HEK293 (cell line): ENCODE results near the gene TNFAIP8.
"Not testable (repeated sequence)": the region's sequence is repeated elsewhere in the genome, so short reads cannot be mapped to it uniquely, and the experiment has no call there.

ENCODE experiments used
- HOXA7 ChIP-seq: sonication (generic); formaldehyde crosslinking; IDR thresholded peaks from 2 replicates; pipeline ENCODE4 v1.8.1; 2022; ENCODE audit warnings: missing genetic modification reagents, borderline replicate concordance
- TF ChIP-seq, protein P1 (sequence below): fragments of 450-650 bp; formaldehyde crosslinking; IDR thresholded peaks from 2 replicates; pipeline ENCODE4 v1.5.1; 2016; ENCODE audit warnings: missing biosample characterization, missing genetic modification characterization
- TF ChIP-seq, protein P2 (sequence below): fragments of 450-650 bp; formaldehyde crosslinking; IDR thresholded peaks from 2 replicates; pipeline ENCODE4 v1.5.1; 2016; ENCODE audit warnings: missing biosample characterization, missing genetic modification characterization, low read depth

- TF ChIP-seq, protein P1, sequence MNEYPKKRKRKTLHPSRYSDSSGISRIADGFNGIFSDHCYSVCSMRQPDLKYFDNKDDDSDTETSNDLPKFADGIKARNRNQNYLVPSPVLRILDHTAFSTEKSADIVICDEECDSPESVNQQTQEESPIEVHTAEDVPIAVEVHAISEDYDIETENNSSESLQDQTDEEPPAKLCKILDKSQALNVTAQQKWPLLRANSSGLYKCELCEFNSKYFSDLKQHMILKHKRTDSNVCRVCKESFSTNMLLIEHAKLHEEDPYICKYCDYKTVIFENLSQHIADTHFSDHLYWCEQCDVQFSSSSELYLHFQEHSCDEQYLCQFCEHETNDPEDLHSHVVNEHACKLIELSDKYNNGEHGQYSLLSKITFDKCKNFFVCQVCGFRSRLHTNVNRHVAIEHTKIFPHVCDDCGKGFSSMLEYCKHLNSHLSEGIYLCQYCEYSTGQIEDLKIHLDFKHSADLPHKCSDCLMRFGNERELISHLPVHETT: not testable (repeated sequence)
- TF ChIP-seq, protein P2, sequence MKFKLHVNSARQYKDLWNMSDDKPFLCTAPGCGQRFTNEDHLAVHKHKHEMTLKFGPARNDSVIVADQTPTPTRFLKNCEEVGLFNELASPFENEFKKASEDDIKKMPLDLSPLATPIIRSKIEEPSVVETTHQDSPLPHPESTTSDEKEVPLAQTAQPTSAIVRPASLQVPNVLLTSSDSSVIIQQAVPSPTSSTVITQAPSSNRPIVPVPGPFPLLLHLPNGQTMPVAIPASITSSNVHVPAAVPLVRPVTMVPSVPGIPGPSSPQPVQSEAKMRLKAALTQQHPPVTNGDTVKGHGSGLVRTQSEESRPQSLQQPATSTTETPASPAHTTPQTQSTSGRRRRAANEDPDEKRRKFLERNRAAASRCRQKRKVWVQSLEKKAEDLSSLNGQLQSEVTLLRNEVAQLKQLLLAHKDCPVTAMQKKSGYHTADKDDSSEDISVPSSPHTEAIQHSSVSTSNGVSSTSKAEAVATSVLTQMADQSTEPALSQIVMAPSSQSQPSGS (tag by site-specific recombination): not testable (repeated sequence)
- TF ChIP-seq HOXA7: not testable (repeated sequence)
These were observed 88.8 kb downstream of the TNFAIP8 start for GRCh38 chr5:119444643-119445042.
